AG09309 (cell line): ENCODE results near the gene DHX32.

Experiments
- DNase-seq: peaks from one replicate; pipeline ENCODE4 v3.0.0-alpha.2; 2010; ENCODE audit warnings: low read depth
- H3K4me3 ChIP-seq: 2 replicates; pipeline ENCODE4 v1.5.1; 2011; ENCODE audit warnings: mild to moderate bottlenecking, low read depth, low read length, moderate library complexity; ENCODE audit not compliant: control insufficient read depth
- CTCF ChIP-seq: IDR thresholded peaks from 2 replicates; pipeline ENCODE4 v1.5.1; 2011; ENCODE audit warnings: mild to moderate bottlenecking, low read depth, low read length, inconsistent platforms; ENCODE audit not compliant: insufficient read depth, control insufficient read depth; ENCODE audit errors: missing control alignments

DHX32 gene

GRCh38 chr10:125852487-125852886, 28.6 kb downstream of the DHX32 start:
- no peak for DNase-seq
- H3K4me3 ChIP-seq = no peak overlapping the region

GRCh38 chr10:125850766-125851731, 30.0 kb downstream of the DHX32 start:
- H3K4me3 ChIP-seq = no peak overlapping the region
- DNase-seq = no peak
- no peak for TF ChIP-seq CTCF

More at GRCh38 chr10:125852487-125852886, 28.6 kb downstream of the DHX32 start:
- TF ChIP-seq CTCF = no peak

GRCh38 chr10:125849448-125849847, 31.6 kb downstream of the DHX32 start:
- no peak for DNase-seq
- no peak for TF ChIP-seq CTCF
- H3K4me3 ChIP-seq = no peak overlapping the region

- no peak overlapping the region for H3K4me3 ChIP-seq
- no peak for DNase-seq
- TF ChIP-seq CTCF = no peak
These were observed 32.2 kb downstream of the DHX32 start for GRCh38 chr10:125848857-125849256.

- no peak for DNase-seq
- no peak overlapping the region for H3K4me3 ChIP-seq
- no peak for TF ChIP-seq CTCF
These were observed 32.7 kb downstream of the DHX32 start for GRCh38 chr10:125848371-125848770.

GRCh38 chr10:125846894-125847293, 34.2 kb downstream of the DHX32 start:
- H3K4me3 ChIP-seq = no peak overlapping the region
- no peak for TF ChIP-seq CTCF
- no peak for DNase-seq
